Uterus (tissue), 4 donors: ENCODE data around the gene MBD4. TPM values are rescaled to one million over a fixed set of nuclear protein-coding genes. Genes with fewer than 3 reads are reported as not detected.

Experiments used
- DNase-seq, 2 donors: peaks; one replicate each; pipeline ENCODE4 v3.0.0-alpha.2; 2019 to 2020
- H3K27ac ChIP-seq, 2 donors: fragments of 200-600 bp; sonication (generic); 1 replicate in 1 of 2; 2 replicates in 1 of 2; pipeline ENCODE4 v1.5.1; 2016 to 2018
- H3K27me3 ChIP-seq, 2 donors: fragments of 200-600 bp; sonication (generic); one replicate each; pipeline ENCODE4 v1.5.1; 2018 to 2019; ENCODE audit warnings: control low read depth in 1 of 2
- H3K36me3 ChIP-seq, 2 donors: fragments of 200-600 bp; sonication (generic); one replicate each; pipeline ENCODE4 v1.5.1; 2019; ENCODE audit warnings: control low read depth in 1 of 2
- H3K4me1 ChIP-seq, 2 donors: fragments of 200-600 bp; sonication (generic); one replicate each; pipeline ENCODE4 v1.5.1; 2018 to 2019; ENCODE audit warnings: control low read depth in 1 of 2
- H3K4me3 ChIP-seq, 2 donors: fragments of 200-600 bp; sonication (generic); 1 replicate in 1 of 2; 2 replicates in 1 of 2; pipeline ENCODE4 v1.5.1; 2018 to 2019; ENCODE audit warnings: mild to moderate bottlenecking in 1 of 2
- H3K9me3 ChIP-seq, 2 donors: fragments of 200-600 bp; sonication (generic); one replicate each; pipeline ENCODE4 v1.5.1; 2019; ENCODE audit warnings: control low read depth in 1 of 2
- POLR2A ChIP-seq, 2 donors: fragments of 450-650 bp; IDR thresholded peaks; one replicate each; pipeline ENCODE4 v1.6.1; 2016; ENCODE audit warnings: antibody characterized with exemption in 2 of 2, mild to moderate bottlenecking in 1 of 2, moderate library complexity in 1 of 2
- intact Hi-C: fragments of 100-400 bp; cut with DNase I; formaldehyde crosslinking; loops from one replicate; pipeline ENCODE4 v1.15.1; 2023; ENCODE audit warnings: low total_unique reads
- small RNA-seq: library from RNA; depleted of rRNA; stranded (forward); fragments of <200 nt; gene quantifications from one replicate; pipeline ENCODE3, GENCODE V24; 2016
- total RNA-seq, 4 donors: library from RNA; depleted of rRNA in 3 of 4; stranded (reverse); fragments of >200 nt in 3 of 4; gene quantifications; one replicate each; pipeline versions ENCODE4 v1.1.0 to v1.2.4, GENCODE V29; 2014 to 2023
- TF ChIP-seq, protein P1 (sequence below), 4 experiments: fragments of 200-600 bp in 2 of 4; fragments of 450-650 bp in 2 of 4; sonication (generic) in 2 of 4; IDR thresholded peaks; one replicate each; pipeline ENCODE4 v1.5.1; 2016 to 2019; ENCODE audit warnings: antibody characterized with exemption in 4 of 4, mild to moderate bottlenecking in 2 of 4, moderate library complexity in 1 of 4
- donor health status: DM: yes; HTN: yes; CAD: no.

Gene MBD4
- total RNA-seq, 4 donors from 2014 or later: 13.8 to 36.2 (median 20.4) TPM

- TF ChIP-seq POLR2A (IDR thresholded peaks at IDR 0.05): no peak
- TF ChIP-seq, protein P1, sequence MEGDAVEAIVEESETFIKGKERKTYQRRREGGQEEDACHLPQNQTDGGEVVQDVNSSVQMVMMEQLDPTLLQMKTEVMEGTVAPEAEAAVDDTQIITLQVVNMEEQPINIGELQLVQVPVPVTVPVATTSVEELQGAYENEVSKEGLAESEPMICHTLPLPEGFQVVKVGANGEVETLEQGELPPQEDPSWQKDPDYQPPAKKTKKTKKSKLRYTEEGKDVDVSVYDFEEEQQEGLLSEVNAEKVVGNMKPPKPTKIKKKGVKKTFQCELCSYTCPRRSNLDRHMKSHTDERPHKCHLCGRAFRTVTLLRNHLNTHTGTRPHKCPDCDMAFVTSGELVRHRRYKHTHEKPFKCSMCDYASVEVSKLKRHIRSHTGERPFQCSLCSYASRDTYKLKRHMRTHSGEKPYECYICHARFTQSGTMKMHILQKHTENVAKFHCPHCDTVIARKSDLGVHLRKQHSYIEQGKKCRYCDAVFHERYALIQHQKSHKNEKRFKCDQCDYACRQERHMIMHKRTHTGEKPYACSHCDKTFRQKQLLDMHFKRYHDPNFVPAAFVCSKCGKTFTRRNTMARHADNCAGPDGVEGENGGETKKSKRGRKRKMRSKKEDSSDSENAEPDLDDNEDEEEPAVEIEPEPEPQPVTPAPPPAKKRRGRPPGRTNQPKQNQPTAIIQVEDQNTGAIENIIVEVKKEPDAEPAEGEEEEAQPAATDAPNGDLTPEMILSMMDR (IDR thresholded peaks at IDR 0.05): peak; percentile 46 to 67 (median 62)
- Histone ChIP-seq H3K27me3 (no peaks in the 10 kb centered on the region), H3K36me3 (no peaks in the 10 kb centered on the region), H3K27ac (no peak overlapping the region), H3K4me1 (no peaks in the 10 kb centered on the region), H3K9me3 (no peaks in the 10 kb centered on the region), H3K4me3 (no peak overlapping the region)
- peak; percentile 43 to 54 for DNase-seq
- intact Hi-C loops: no loop called here
Measured at GRCh38 chr3:129383292-129383860, 56.4 kb downstream of the MBD4 start.

DNA sequence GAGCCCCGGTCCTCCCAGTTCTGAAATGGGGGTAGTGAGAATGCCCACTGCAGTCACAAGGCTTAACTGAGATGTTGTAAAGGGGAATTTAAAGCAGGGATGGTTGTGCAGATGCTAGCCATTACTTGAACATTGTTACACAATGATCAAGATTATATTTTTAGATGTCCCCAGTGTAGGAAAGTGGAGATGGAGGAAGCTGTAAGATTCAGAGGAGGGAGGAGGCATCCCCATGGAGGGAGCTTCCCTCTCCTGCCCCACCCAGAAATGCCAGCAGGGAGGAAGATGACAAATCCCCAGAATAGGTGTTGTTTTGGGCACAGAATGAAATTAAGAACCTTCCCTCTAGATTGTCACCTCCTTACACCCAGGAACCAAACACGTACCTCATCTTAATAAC, 57.4 kb downstream of the MBD4 start:
- Histone ChIP-seq H3K27me3 (no peaks in the 10 kb centered on the region), H3K9me3 (no peaks in the 10 kb centered on the region), H3K4me3 (no peak overlapping the region), H3K4me1 (no peaks in the 10 kb centered on the region), H3K27ac (no peak overlapping the region), H3K36me3 (no peaks in the 10 kb centered on the region)
- no peak for DNase-seq
- TF ChIP-seq, protein P1 (IDR thresholded peaks at IDR 0.05): no peak
- TF ChIP-seq POLR2A (IDR thresholded peaks at IDR 0.05): no peak
- intact Hi-C loops: no loop called here

Small RNAs within 50 kb of the gene (small RNA-seq; reads per million reads assigned to genes)
- 158 reads per million, percentile 95 among the genes with 10 or more reads in this experiment for gene SNORA7B

Other genes with a start within 250 kb of the MBD4 start
- 100 to 1,000 TPM in 2 of 4 donors, 10 to 100 TPM in 2; 35.6 to 409 (median 118) TPM for gene COPG1, start 190.3 kb downstream of the MBD4 start, total RNA-seq
- 10 to 100 TPM in 3 of 4 donors, 1 to 10 TPM in 1; 2.0 to 42.9 (median 28.3) TPM for gene HMCES, start 161.1 kb downstream of the MBD4 start, total RNA-seq
- gene EFCAB12, start 11.3 kb downstream of the MBD4 start, total RNA-seq: under 1 TPM in 3 of 4 donors, not detected in 1; under 0.01 to 0.76 (median 0.41) TPM
- gene IFT122, start 276 bp upstream of the MBD4 start, total RNA-seq: 10 to 100 TPM in 3 of 4 donors, 1 to 10 TPM in 1; 4.1 to 70.2 (median 38.6) TPM
- gene RHO, start 88.7 kb upstream of the MBD4 start, total RNA-seq: under 1 TPM in 1 of 4 donors, not detected in 3; 0.34 TPM
- not detected for gene H1-8, start 103.2 kb upstream of the MBD4 start, total RNA-seq
- 100 to 1,000 TPM in 3 of 4 donors, 10 to 100 TPM in 1; 54.7 to 343 (median 121) TPM for gene PLXND1, start 166.7 kb upstream of the MBD4 start, total RNA-seq